A172 (cell line): Measurements from ENCODE around the gene MCF2. TPM values are rescaled to one million over a fixed set of nuclear protein-coding genes. Genes with fewer than 3 reads are reported as not detected.
"Not testable (repeated sequence)": the region's sequence is repeated elsewhere in the genome, so short reads cannot be mapped to it uniquely, and the experiment has no call there.

Experiments used
- DNase-seq: peaks from one replicate; pipeline ENCODE4 v3.0.0-alpha.2; 2015; ENCODE audit warnings: low spot score
- total RNA-seq: library from RNA; depleted of rRNA; stranded (reverse); fragments of >200 nt; shearing (Covaris generic); gene quantifications from 2 replicates; pipeline ENCODE4 v1.2.3, GENCODE V29; 2014; rRNA removed

Gene MCF2, protein sequence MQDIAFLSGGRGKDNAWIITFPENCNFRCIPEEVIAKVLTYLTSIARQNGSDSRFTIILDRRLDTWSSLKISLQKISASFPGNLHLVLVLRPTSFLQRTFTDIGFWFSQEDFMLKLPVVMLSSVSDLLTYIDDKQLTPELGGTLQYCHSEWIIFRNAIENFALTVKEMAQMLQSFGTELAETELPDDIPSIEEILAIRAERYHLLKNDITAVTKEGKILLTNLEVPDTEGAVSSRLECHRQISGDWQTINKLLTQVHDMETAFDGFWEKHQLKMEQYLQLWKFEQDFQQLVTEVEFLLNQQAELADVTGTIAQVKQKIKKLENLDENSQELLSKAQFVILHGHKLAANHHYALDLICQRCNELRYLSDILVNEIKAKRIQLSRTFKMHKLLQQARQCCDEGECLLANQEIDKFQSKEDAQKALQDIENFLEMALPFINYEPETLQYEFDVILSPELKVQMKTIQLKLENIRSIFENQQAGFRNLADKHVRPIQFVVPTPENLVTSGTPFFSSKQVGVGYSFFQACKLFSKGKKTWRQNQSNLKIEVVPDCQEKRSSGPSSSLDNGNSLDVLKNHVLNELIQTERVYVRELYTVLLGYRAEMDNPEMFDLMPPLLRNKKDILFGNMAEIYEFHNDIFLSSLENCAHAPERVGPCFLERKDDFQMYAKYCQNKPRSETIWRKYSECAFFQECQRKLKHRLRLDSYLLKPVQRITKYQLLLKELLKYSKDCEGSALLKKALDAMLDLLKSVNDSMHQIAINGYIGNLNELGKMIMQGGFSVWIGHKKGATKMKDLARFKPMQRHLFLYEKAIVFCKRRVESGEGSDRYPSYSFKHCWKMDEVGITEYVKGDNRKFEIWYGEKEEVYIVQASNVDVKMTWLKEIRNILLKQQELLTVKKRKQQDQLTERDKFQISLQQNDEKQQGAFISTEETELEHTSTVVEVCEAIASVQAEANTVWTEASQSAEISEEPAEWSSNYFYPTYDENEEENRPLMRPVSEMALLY
- not detected in 2 replicates for total RNA-seq

DNA sequence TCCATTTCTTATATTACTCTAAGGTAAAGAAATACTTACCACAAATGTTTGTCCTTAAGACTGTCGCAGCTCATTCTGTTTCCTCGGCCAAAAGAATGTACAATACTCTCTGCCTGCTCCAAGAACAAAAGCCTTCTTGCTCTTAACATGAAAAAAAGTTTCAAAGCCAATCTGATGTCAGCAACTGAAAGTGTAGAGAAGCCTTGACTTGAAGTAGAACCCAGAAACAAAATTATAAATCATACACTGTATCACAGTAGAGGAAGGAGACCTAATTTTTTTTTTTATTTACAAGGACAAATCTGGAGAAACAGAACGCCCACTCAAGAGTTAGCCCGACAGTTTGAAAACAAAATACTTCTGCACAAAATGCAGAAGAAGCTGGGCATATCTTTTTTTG lies at the start of gene MCF2:
Gene MCF2, minus strand, starts transcription at position 101 of the 400 bp plus-strand sequence. CDS start 56,423 bp downstream, outside the sequence.
- no peak for DNase-seq

DNA sequence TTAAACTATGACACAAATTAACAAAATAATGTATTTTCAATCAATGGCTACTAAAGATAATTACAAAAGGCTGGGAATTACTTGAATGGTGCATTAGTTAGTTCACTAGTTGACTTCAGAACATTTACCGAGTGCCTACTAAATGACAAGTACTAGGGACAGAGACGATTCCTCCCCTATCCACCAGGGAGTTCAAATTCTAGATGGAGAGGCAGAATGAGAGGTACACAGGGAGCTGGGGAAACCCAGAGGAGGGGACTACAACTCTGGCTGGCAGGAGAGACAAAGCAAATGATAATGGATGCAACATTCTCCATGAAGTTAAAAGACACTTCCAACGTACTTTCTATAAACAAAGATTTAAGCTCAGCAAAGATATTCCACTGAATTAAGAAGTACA lies 43.1 kb upstream of the MCF2 start:
- DNase-seq = no peak

DNA sequence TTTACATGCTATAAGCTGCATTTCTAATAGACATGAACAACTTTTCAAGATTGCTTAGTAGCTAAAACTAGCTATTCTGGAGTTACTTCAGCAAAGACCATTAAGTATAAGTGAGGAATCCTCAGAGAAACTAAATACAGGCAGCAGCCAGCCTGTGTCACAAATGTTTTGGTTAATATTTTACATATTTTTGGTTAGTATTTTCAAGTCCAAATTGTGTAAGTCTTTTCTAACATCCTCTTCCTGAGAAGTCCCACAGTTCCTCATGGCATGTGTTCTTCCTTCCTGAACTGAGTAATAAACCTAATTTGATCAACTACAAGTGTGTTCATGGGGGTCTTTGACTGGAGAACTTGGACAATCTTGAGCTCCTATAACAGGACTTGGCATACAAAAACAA lies 42.4 kb upstream of the MCF2 start:
- DNase-seq = no peak

DNA sequence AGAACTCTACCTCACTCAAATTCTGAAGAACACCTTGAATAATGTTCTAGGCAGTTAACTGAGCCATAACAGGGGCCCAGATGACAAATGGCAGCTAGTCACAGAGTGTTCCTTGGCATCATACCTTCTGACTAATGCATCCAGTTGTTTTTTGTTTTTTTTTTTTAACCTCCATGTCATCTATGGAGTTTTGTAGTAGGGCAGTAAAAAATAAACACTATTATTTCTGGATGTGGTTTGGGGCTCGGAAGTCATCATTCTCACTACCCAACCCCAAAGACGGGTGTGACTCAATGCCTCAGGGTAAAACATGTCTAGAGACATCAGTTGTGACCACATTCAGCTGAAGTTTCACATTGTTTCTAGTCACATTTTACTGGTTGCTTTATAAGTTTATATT lies 31.2 kb upstream of the MCF2 start:
- DNase-seq = peak; percentile 69

DNA sequence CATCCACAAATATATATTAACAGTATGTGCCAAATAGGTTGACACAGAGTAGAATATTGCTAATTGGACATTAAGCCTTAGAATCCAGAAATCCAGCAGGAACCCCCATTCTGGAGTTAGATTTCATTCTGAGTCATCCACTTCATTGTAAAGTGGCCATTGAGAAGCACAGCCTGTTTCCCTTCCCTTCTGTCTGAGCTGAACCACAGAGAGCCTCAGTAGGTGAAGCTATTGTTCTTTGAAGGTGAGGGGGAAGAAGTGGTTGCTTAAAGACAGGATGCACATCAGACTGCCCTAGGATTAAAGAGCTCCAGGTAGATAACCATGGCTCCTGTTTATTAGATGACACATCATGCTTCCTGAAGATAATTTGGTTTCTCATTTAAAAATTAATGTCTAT lies 30.6 kb upstream of the MCF2 start:
- DNase-seq = peak; percentile 1

DNA sequence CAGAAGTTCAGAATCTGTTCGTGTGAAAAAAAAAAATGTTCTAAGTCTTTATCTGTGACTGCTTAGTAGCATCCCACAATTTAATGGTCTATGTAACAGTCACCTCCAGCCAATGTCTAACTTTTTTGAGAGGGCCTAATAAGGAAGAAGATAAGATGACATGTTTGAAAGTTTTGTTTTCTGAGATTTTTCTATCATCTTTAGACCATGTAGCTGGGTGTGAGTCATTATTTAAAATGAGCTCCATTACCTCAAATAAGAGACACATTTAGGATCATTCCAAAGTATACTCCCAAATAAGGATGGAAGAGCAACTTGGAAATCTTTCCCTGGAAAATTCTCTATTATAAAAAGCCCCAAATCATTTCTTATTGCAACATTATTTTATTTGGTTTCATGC lies 28.2 kb upstream of the MCF2 start:
- DNase-seq = no peak

DNA sequence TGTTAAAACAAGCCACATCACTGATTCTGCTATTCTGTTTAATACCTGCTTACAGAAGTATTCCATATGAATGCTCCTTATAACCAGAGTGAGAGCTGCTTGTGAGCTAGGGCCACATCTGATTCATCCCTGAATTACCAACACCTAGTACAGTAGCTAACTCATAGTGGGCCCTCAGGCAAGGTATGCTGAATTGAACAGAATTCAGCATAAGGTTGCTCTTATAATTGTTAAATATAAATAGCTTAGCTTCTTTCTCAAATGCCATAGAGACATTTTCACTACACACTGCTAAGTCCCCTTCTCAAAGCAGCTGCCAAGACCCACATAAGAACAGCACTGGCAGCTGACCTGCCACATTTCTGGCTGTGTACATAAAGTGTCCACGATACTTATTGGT lies 27.0 kb upstream of the MCF2 start:
- DNase-seq = no peak

DNA sequence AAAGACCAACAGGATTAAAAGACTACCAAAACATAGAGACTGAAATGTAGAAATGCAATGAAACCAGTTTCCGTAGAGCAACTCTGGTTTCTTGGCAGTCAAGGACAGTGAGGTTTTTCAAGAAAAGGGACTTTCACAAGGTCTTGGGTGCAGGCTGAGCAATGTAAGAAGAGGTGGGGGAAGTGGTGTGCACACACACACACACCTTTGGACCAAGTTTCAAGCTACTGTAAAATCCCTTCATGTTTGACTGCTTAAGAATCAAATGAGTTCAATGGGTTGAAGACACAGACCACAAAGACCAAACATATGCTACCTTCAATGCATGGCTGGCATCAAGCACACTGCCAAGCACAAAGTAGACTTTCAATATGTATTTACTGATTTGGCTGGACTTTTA lies 17.8 kb upstream of the MCF2 start:
- no peak for DNase-seq

DNA sequence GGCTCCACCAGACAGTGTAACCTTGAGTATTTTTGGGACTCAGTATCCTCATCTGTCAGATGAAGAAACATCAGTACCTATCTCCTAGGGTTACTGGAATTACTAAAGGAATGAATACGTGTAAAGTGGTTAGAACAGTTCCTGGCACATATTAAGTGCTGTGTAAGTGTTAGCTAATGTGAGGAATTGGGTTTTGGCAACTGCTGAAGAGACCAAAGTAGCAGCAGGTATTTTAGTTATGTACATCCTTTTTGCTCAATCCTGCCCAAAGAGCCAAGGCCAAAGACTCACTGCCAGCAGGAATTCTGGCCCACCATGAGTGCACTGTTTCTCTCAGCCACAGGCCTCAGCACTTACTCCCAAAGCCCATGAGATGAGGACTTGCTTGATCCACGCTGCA lies 16.7 kb upstream of the MCF2 start:
- no peak for DNase-seq

DNA sequence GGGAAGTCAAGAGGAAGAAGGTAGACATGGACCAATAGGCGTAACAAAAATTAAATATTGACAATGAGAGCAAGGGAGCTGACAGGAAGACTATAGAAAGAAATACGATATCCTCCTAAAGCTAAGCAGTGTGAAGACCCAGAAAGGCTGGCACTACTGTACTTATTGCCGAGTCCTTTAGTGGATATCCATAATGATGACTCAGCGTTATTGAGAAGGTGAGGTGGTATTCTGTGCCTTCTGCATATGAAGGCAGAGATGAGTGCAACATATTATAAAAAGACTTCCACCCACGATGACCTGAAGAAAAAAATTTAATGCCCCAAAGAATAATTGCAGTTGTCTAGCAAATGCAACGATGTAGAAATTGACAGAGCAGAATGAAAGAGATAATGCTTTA lies 13.0 kb upstream of the MCF2 start:
- no peak for DNase-seq

DNA sequence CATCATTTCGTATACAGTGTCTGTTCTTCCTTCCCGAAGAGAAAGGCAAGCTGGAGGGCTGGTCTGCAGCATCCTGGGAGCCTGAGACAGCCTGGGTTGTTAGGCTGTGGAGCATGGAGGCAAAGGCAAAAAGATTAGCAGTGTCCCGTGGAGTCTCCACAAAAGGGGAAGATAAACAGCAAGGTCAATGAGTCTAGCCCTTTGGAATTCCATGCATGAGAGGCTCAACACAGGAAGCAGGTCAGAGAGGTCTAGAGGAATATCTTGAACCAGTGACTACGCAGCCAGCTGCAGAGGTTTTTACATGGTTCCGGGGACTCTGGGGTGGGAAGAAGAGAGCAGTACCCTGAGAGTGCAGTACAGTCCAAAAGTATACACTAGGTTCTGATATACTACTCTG lies 12.2 kb upstream of the MCF2 start:
- DNase-seq = peak; percentile 52

DNA sequence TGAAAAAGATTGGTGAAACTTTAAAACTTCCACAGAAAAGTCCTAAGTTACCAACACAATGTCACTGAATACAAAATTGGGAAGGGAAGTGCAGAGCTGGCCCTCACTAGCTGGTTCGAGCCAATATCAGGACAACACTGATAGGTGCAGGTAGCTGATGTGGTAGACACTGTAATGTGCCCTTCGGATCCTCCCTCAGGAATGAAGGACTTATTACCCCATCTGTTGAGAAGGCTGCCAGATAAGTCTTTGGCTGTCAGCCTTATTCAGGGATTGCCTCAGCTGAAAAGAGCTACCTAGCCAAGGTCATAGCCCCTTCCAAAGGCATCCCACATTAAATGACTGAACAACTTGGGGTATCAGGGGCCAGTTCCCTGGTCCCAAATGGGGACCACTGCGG lies 5.3 kb downstream of the MCF2 start:
- no peak for DNase-seq

DNA sequence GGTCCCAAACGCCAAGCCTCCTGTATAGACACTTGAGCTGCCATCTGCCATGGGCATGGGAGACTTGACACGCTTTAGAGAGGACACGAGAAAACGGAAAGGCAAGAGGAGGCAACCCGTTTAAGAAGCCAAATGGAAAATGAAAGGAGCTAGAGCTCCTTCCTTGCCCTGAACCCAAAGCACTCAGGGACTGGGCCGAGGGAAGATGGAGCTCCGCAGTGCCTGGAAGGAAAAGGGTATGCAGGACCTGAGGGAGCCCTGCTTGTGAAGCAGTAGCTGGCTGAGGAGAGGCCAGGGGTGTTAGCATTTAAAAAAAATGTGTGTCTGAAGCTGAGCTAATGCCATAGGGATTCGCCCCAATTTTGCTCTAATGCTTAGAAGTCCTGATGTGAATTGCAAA lies 15.1 kb downstream of the MCF2 start:
- DNase-seq = no peak

DNA sequence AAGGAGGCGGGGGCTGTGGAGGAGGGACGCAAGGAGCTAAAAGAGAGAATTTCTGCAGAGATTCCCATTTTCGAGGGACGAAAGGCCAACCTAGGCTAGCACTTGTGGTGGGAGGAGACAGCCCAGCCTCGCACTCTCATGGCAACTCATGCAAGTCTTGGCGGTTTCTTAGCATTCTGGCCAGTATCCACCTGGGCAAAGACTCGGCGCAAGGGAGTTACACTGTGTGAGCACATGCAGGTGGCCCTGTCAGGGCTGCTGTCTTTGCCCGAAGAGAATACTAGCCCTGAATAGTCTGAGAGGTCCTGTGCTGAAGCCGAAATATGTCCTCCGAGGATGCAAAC lies 15.5 kb downstream of the MCF2 start:
- no peak for DNase-seq

DNA sequence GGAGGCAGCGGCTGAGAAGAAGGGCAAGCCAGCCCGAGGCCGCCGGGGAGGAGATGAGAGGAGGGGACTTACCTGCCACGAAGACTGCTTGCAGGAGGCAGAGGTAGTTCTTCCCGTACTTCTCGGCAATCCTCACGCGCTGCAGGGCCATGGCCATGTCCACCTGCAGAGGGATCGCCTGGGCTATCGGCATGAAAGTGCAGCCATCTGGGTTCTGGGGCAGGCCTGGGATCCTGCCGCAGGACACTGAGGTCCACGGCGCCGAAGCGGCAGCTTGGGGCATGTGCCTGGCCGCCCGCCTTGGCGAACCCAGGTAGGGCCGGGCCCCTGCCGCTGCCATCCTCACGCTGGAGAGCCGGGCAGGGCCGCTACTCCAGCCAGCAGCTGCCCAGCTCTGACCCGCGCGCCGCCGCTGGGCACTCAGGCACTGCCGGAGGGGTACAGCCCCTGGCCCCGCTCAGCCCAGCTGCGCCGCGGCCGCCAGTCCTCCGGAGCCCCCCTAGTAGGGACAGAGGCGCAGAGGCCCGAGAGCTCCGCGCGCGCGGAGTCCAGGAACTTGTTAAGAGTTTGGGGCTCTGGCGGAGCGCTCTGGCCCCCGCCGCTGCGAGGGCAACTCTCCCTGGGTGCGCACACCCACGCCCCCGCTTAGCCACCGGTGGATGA lies 16.0 kb downstream of the MCF2 start:
- DNase-seq = no peak

DNA sequence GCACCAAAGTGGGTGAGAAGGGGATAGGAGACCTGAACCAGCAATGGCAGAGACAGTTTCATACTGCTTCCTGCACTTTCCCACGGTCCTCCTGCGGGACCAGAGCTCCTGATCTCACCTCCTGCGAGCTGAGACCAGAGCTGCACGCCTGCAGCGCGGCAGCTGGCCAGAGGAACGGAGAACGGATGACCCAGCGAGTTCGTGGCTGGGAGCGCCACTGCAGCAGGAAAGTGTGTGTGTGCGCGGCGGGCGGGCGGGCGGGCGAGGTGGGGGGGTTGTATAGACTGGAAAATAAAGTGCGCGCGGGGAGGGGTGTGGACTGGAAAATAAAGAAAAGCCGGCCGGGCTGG lies 16.5 kb downstream of the MCF2 start:
- no peak for DNase-seq

DNA sequence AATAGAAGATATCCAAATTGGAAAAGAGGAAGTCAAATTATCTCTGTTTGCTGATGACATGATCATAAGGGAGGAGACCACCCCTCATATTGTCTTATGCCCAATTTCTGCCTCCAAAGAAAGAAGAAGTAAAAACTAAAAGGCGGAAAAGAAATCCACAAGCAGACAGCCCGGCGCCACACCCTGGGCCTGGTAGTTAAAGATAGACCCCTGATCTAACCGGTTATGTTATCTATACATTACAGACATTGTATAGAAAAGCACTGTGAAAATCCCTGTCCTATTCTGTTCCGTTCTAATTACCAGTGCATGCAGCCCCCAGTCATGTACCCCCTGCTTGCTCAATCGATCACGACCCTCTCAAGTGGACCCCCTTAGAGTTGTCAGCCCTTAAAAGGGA lies 22.8 kb downstream of the MCF2 start:
- not testable (repeated sequence) for DNase-seq

DNA sequence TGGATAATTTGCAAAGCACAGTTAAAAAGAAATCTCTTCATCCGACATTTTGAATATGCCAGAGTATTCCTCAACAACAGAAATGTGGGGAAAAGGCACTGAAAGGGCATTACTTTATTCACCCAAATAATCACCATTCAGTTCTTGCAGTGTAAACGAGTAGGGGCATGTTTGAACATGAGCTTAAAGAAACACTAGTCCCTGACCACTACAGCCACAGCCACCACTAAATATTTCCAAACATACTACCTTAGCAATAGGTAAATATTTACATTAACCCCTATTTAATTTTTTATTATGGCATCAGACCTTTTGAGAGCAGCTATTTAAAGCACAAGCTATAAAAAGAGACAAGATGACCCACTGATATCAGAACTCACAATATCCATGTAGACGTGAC lies 27.6 kb downstream of the MCF2 start:
- DNase-seq = no peak

DNA sequence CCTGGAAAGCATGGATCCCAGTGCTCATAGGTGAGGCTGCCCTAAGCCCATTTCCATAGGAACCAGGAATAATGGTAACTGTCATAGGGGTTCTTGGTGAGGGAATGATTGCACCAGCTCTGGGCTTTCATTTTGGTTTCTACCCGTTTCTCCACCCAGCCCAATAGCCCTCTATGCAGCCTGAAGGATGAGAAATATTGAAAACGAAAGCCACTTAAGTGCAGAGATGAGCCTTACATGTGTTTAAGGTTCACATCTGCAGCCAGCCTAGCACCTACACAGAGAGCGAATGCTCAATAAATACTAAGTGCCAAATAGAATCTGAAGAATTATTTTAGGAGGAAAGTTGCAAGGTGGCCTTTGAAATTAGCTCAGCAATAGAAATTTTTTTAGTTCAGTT lies 60.4 kb downstream of the MCF2 start:
- DNase-seq = no peak

DNA sequence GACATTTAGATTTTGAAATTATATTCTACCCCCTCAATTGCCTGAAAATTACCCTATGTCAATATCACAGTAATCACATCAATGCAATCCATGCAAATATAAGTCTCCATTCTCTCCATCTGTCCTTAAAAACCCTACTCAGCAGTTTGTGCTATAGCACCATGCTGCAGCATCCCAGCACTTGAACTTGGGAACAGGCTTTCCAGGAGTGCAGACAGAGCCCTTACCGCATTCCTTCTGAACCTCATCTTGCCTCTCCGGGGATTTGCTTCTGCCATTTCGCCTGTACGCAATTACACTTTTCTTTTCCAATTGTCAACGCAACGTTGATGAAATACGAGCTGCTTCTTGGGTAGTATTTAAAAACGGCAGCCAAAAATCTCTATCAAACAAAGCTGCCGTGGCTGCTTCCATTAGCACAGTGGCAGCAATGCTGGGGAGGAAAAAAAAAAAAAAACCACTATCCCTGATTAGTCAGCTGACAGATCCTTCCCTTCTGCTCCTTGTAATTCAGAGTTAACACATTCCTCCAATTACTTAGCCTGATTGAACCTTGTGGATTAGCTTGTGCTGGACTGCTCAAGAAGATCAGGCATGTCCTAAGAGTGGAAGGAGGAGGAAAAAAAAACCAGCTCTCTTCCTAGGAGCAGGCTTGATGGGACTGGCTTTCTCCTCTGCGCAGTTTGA lies 65.6 kb downstream of the MCF2 start:
- no peak for DNase-seq

DNA sequence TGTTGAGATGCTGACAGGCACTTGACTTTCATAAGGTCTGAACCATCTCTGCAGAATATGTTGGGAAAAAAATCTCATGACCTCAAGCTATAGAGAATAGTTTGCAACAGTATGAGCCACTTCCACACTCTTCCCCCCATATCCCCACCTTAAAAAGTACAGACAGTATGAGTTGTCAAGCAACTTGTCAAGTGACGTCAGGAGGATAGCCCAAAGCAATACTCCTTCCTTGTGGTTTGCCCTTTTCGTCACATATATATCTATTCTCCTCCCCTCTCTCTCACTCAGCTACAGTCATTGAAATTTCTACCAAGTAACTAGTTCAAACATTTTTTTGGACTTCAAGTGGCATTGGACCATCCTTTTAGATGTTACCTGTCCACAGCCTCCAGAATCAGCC lies 67.7 kb downstream of the MCF2 start:
- no peak for DNase-seq

DNA sequence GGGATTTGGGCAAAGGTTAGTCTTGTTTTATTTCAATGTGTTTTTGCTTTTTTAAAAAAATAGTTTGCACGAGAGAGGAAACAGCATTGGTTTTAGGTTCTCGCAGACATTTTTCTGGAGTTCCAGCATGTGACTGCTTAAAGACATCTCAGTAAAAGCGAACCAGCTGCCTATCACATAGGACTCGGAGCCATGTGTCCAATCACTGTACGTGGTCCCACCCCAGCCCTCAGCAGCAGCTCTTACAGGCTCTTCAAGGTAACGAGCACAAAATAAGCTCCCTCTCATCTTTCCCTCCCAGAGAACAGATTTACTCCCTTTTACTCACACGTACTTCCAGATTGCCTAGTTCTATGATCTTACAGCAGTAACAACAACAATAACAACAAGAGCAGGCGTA lies 68.7 kb downstream of the MCF2 start:
- no peak for DNase-seq
